Endothelial cell of umbilical vein (primary cell): ENCODE data around the gene RTKN. TPM values are rescaled to one million over a fixed set of nuclear protein-coding genes. Genes with fewer than 3 reads are reported as not detected.
A peak's percentile ranks its signal among the peaks of the same experiment; 100 is the strongest.

Experiments
- BruUV-seq: library from RNA; stranded (reverse); fragments of 400-500 nt; replicated peaks from 2 replicates; lab custom pipeline; 2021; lab: Mats Ljungman, UMichigan
- CTCF ChIA-PET: fragments of 300-600, 350-600 bp; sonication (Branson Sonifier 250); formaldehyde crosslinking; loops from one replicate; lab custom pipeline; 2021; ENCODE audit warnings: antibody characterized with exemption, inconsistent platforms; lab: Charles Lee
- POLR2A ChIA-PET: fragments of 300-600, 350-600 bp; sonication (Branson Sonifier 250); formaldehyde crosslinking; loops from one replicate; lab custom pipeline; 2021; ENCODE audit warnings: antibody characterized with exemption, inconsistent platforms; lab: Charles Lee
- DNase-seq: peaks from one replicate; pipeline ENCODE4 v3.0.0-alpha.2; 2011; ENCODE audit warnings: low read depth, low spot score
- FAIRE-seq: peaks from 2 replicates; lab custom pipeline; 2011; peaks lifted over from hg19 to GRCh38; lab: Jason Lieb, UNC
- H2AFZ ChIP-seq: 2 replicates; pipeline ENCODE4 v1.6.0; 2012; ENCODE audit warnings: low read depth, low read length, control low read depth, inconsistent platforms
- H3K27ac ChIP-seq: 2 replicates; pipeline ENCODE4 v1.5.1; 2011; ENCODE audit warnings: low read depth, mild to moderate bottlenecking, control low read depth, low read length, moderate library complexity; ENCODE audit not compliant: insufficient read depth
- H3K27me3 ChIP-seq, 2 experiments: 2 replicates each; pipeline versions ENCODE4 v1.6.0 to v1.6.1; 2011; ENCODE audit warnings: low read length in 2 of 2, mixed read lengths in 1 of 2; ENCODE audit not compliant: control insufficient read depth in 2 of 2, insufficient read depth in 2 of 2
- H3K36me3 ChIP-seq, 2 experiments: 2 replicates in 1 of 2; 3 replicates in 1 of 2; pipeline ENCODE4 v1.5.1; 2011; ENCODE audit warnings: low read length in 2 of 2, mild to moderate bottlenecking in 1 of 2, moderate library complexity in 1 of 2; ENCODE audit not compliant: control insufficient read depth in 2 of 2, insufficient read depth in 2 of 2; ENCODE audit errors: extremely low read depth in 1 of 2
- H3K4me1 ChIP-seq: 3 replicates; pipeline ENCODE4 v1.5.1; 2011; ENCODE audit warnings: mild to moderate bottlenecking, low read length; ENCODE audit not compliant: control insufficient read depth, insufficient read depth; ENCODE audit errors: extremely low read depth
- H3K4me2 ChIP-seq: 2 replicates; pipeline ENCODE4 v1.6.1; 2011; ENCODE audit warnings: low read length, control low read depth, mixed read lengths; ENCODE audit not compliant: insufficient read depth
- H3K4me3 ChIP-seq, 3 experiments: fragments of 200-600 bp in 1 of 3; sonication (generic), shearing (Covaris generic) in 1 of 3; replicated peaks in 1 of 3; 2 replicates each; pipeline ENCODE4 v1.5.1; 2011 to 2016; ENCODE audit warnings: control low read depth in 3 of 3, low read length in 3 of 3, mild to moderate bottlenecking in 2 of 3, inconsistent platforms in 1 of 3, low read depth in 1 of 3, moderate library complexity in 1 of 3; ENCODE audit not compliant: insufficient read depth in 1 of 3
- H3K79me2 ChIP-seq: 2 replicates; pipeline ENCODE4 v1.6.0; 2012; ENCODE audit warnings: low read length, inconsistent platforms; ENCODE audit not compliant: control insufficient read depth, insufficient read depth
- H3K9ac ChIP-seq: replicated peaks from 2 replicates; pipeline ENCODE3; 2011; ENCODE audit warnings: low read length, control low read depth; ENCODE audit not compliant: insufficient read depth; ENCODE audit errors: extremely low read depth
- H3K9me1 ChIP-seq: replicated peaks from 3 replicates; pipeline ENCODE4 v1.6.0; 2011; ENCODE audit warnings: mild to moderate bottlenecking, low read length; ENCODE audit not compliant: control insufficient read depth, insufficient read depth; ENCODE audit errors: extremely low read depth
- H3K9me3 ChIP-seq: replicated peaks from 2 replicates; pipeline ENCODE4 v1.5.1; 2012; ENCODE audit warnings: low read length, inconsistent platforms; ENCODE audit not compliant: control insufficient read depth, insufficient read depth
- H4K20me1 ChIP-seq: replicated peaks from 2 replicates; pipeline ENCODE3; 2011; ENCODE audit warnings: mild to moderate bottlenecking, low read length; ENCODE audit not compliant: control insufficient read depth, insufficient read depth; ENCODE audit errors: extremely low read depth
- EZH2 ChIP-seq: IDR thresholded peaks from 2 replicates; pipeline ENCODE4 v1.6.1; 2012; ENCODE audit warnings: borderline replicate concordance, low read depth, mild to moderate bottlenecking, moderate library complexity, low read length, inconsistent platforms; ENCODE audit not compliant: severe bottlenecking
- FOS ChIP-seq: IDR thresholded peaks from 2 replicates; pipeline ENCODE4 v1.6.1; 2011; ENCODE audit warnings: mild to moderate bottlenecking, low read length, moderate library complexity, borderline replicate concordance; ENCODE audit not compliant: insufficient read depth
- GATA2 ChIP-seq: IDR thresholded peaks from 2 replicates; pipeline ENCODE4 v1.7.0; 2011; ENCODE audit warnings: low read depth, mild to moderate bottlenecking, moderate library complexity, mixed read lengths, low read length; ENCODE audit not compliant: insufficient read length, insufficient read depth
- JUN ChIP-seq: IDR thresholded peaks from 2 replicates; pipeline ENCODE4 v1.6.1; 2011; ENCODE audit warnings: borderline replicate concordance, low read depth; ENCODE audit not compliant: insufficient read length, insufficient read depth
- MAX ChIP-seq: IDR thresholded peaks from 2 replicates; pipeline ENCODE4 v1.6.1; 2011; ENCODE audit not compliant: insufficient read depth, insufficient read length
- POLR2A ChIP-seq: IDR thresholded peaks from 2 replicates; pipeline ENCODE4 v1.6.1; 2012; ENCODE audit warnings: low read depth, mild to moderate bottlenecking, control low read depth, low read length
- POLR2AphosphoS5 ChIP-seq: IDR thresholded peaks from 2 replicates; pipeline ENCODE4 v1.6.1; 2012; ENCODE audit warnings: low read depth, mild to moderate bottlenecking, control low read depth, low read length, moderate library complexity; ENCODE audit not compliant: insufficient read depth
- dilution Hi-C: fragments of 300-500 bp; cut with MboI; formaldehyde crosslinking; loops from one replicate; pipeline ENCODE4 v1.15.0; 2019; ENCODE audit warnings: low sequenced_read_pairs; ENCODE audit not compliant: extremely low pct_ligation_motif_present
- intact Hi-C: fragments of 100-400 bp; cut with micrococcal nuclease; formaldehyde crosslinking; loops from one replicate; pipeline ENCODE4 v1.10.0; 2022
- polyA plus RNA-seq, 4 experiments: library from polyadenylated mRNA; depleted of rRNA in 3 of 4; stranded (reverse) in 3 of 4; unstranded in 1 of 4; fragments of >200 nt; gene quantifications; 2 replicates each; pipeline versions ENCODE4 v1.2.1 to v1.2.3, GENCODE V29; 2011 to 2012; ENCODE audit warnings: missing spikeins in 1 of 4
- total RNA-seq: library from RNA; stranded (reverse); gene quantifications from 2 replicates; pipeline ENCODE4 v1.2.3, GENCODE V29; 2021

The RTKN gene
- total and polyA plus RNA-seq, 2 donors (not counting 3 experiments of a cell fraction or from before 2014, with no cell fraction given): 20.0 to 20.7 TPM

DNA sequence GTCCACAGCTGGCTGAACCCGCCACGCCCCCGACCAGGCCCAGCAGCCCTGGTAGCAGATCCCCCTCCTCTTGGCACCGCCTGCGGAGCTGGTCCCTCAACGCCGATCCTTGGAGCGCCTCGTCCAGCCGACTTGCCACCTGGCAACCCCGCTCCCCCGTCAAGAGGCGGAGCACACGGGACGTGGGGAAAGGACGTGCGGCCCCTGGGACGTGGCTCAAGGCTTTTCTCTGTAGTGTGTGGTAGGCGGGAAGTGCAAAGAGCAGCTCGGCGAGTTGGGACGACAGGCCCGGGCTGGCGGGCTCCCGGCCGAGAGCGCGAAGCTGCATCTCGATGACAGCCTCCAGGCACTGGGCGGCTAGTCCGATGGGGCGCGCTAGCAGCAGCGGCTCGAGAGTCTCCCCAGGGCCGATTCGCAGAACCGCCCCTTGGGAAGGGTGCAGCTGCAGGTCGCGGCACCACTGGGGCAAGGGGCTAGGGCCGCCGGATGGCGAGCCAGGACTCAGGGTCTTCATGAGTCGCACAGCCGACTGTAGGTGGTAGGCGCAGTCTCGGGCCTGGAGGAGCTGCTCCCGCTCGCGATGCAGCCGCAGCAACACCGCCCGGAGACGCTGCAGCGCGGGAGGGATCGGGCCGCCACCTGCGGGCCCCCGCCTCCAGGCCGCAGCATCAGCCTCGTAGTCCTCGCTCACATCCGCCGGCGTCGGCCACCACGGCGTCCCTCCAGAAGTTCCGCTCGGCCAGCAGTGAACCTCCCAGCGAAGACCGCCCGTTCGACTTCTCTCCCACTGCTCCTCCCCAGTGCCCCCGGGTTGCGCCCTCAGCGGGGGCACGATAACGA is 40.4 kb upstream of the RTKN start:
- TF ChIP-seq GATA2 (no peak), EZH2 (no peak), MAX (no peak), JUN (no peak), FOS (no peak), POLR2AphosphoS5 (no peak), POLR2A (no peak)
- no TSS peak for BruUV-seq
- Histone ChIP-seq H4K20me1 (no peaks in the 10 kb centered on the region), H3K4me3 (peak overlapping the region; percentile 6 to 79 (median 66)), H3K4me2 (peak overlapping the region; percentile 68), H3K9me1 (no peaks in the 10 kb centered on the region), H3K9ac (peak overlapping the region; percentile 68), H3K27me3 (no peaks in the 10 kb centered on the region), H3K79me2 (peaks cover 16% of the 10 kb centered on the region), H3K27ac (peak overlapping the region; percentile 36), H3K9me3 (no peaks in the 10 kb centered on the region), H3K4me1 (peaks cover 13% of the 10 kb centered on the region), H2AFZ (peak overlapping the region; percentile 81), H3K36me3 (peaks cover 0 to 3% of the 10 kb centered on the region in 2 experiments)
- intact Hi-C loops: loop anchor here (1.0 kb wide), 3 partner anchors 10 to 67 kb away; partner anchors contain the start of genes MRPL53 and WBP1
- dilution Hi-C loops: no loop called here
- DNase-seq: no peak
- FAIRE-seq: peak; percentile 50
- ChIA-PET CTCF (interaction anchor here (0.8 to 5.6 kb wide), 21 partner anchors 10 to 232 kb away, joined by 3 to 82 read pairs (median 5); partner anchors contain the start of genes AUP1, DQX1, HTRA2 and INO80B), POLR2A (interaction anchor here (0.6 kb wide), 1 partner anchor 706 kb away, joined by 19 read pairs; no protein-coding TSS in a partner anchor)
